Measurements from ENCODE around the gene SMARCC2.

GRCh38 chr12:56178347-56178746 is 10.9 kb downstream of the SMARCC2 start:
- no peak for TF ChIP-seq CTCF (conservative IDR thresholded peaks at IDR 0.05 in 1 of 2, IDR thresholded peaks at IDR 0.05 in 1 of 2; ENCODE audit: extremely low read depth in 1 of 2, insufficient read depth in 1 of 2, low read depth in 1 of 2, low read length in 2 of 2)
- TF ChIP-seq EZH2 (IDR thresholded peaks at IDR 0.05; ENCODE audit: borderline replicate concordance, low read length) = no peak
